ENCODE data around the gene SHF.
"Not testable (repeated sequence)": the region's sequence is repeated elsewhere in the genome, so short reads cannot be mapped to it uniquely, and the experiment has no call there.

SHF gene

GRCh38 chr15:45187894-45188830 is at the start of gene SHF:
TSS of gene SHF (minus strand) at chr15:45187966. CDS start at chr15:45187951, 15 bp downstream.
- peak; percentile 50 for DNase-seq

- DNase-seq: not testable (repeated sequence)
These were observed 49.0 kb upstream of the SHF start for GRCh38 chr15:45236806-45237205.

GRCh38 chr15:45234562-45235235 is 46.9 kb upstream of the SHF start:
- no peak for DNase-seq

- DNase-seq: no peak
These were observed 44.2 kb upstream of the SHF start for GRCh38 chr15:45231864-45232562.

- DNase-seq: no peak
These were observed 43.4 kb upstream of the SHF start for GRCh38 chr15:45231132-45231531.

- no peak for DNase-seq
These were observed 42.6 kb upstream of the SHF start for GRCh38 chr15:45230245-45230965.

GRCh38 chr15:45228931-45229330 is 41.2 kb upstream of the SHF start:
- DNase-seq: no peak

GRCh38 chr15:45225506-45226273 is 37.9 kb upstream of the SHF start:
- DNase-seq: no peak

GRCh38 chr15:45224621-45225217 is 37.0 kb upstream of the SHF start:
- no peak for DNase-seq

- no peak for DNase-seq
These were observed 34.2 kb upstream of the SHF start for GRCh38 chr15:45221967-45222366.

- no peak for DNase-seq
These were observed 33.4 kb upstream of the SHF start for GRCh38 chr15:45221053-45221599.

GRCh38 chr15:45212493-45212892 is 24.7 kb upstream of the SHF start:
- no peak for DNase-seq

GRCh38 chr15:45205192-45205591 is 17.4 kb upstream of the SHF start:
- peak; percentile 79 for DNase-seq

- peak; percentile 67 for DNase-seq
These were observed 15.4 kb upstream of the SHF start for GRCh38 chr15:45203182-45203581.

GRCh38 chr15:45201869-45202268 is 14.1 kb upstream of the SHF start:
- DNase-seq: no peak

- no peak for DNase-seq
These were observed 13.7 kb upstream of the SHF start for GRCh38 chr15:45201557-45201859.

- DNase-seq: peak; percentile 79
These were observed 13.2 kb upstream of the SHF start for GRCh38 chr15:45200799-45201556.

GRCh38 chr15:45200001-45200798 is 12.4 kb upstream of the SHF start:
- peak; percentile 96 for DNase-seq

GRCh38 chr15:45199136-45199810 is 11.5 kb upstream of the SHF start:
- DNase-seq: peak; percentile 8
